Measurements from ENCODE around the gene CDC25B.
A peak's percentile ranks its signal among the peaks of the same experiment; 100 is the strongest.

Gene CDC25B

DNA sequence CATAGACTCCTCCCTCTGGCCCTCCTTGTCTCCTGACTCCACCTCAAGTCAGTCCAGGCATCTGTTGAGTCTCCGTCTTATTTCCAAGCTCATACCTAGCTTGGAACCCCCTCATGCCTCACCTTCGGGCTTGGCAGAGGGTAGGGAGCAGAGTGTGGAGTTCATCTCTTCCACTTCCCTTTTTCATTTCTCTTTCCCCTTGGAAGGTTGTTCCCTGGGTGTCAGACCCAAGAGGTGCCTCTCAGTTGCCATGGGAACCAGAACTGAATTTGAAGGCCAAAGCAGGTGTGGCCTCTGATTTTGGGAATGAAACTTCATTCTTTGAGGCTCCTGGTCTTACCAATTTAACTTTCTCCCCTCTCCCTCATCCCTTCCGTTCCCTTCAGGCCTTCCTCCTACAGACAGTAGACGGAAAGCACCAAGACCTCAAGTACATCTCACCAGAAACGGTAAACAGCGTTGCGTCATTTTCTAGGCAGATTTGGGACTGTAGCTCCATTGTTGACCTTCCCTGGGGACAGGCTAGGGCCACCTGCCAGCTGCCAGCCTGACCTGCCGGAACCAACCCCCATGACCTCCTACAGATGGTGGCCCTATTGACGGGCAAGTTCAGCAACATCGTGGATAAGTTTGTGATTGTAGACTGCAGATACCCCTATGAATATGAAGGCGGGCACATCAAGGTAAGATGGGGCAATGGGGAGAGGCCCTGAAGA, 6.6 kb downstream of the CDC25B start:
- peaks cover 27% of the 10 kb centered on the region for H3K36me3 Mint-ChIP-seq (ENCODE audit: low read depth)

GRCh38 chr20:3803289-3803688, 7.2 kb downstream of the CDC25B start:
- peaks cover 53% of the 10 kb centered on the region for H3K4me1 Mint-ChIP-seq
- no peak overlapping the region for H3K4me3 Mint-ChIP-seq
- TF ChIP-seq, protein P1, sequence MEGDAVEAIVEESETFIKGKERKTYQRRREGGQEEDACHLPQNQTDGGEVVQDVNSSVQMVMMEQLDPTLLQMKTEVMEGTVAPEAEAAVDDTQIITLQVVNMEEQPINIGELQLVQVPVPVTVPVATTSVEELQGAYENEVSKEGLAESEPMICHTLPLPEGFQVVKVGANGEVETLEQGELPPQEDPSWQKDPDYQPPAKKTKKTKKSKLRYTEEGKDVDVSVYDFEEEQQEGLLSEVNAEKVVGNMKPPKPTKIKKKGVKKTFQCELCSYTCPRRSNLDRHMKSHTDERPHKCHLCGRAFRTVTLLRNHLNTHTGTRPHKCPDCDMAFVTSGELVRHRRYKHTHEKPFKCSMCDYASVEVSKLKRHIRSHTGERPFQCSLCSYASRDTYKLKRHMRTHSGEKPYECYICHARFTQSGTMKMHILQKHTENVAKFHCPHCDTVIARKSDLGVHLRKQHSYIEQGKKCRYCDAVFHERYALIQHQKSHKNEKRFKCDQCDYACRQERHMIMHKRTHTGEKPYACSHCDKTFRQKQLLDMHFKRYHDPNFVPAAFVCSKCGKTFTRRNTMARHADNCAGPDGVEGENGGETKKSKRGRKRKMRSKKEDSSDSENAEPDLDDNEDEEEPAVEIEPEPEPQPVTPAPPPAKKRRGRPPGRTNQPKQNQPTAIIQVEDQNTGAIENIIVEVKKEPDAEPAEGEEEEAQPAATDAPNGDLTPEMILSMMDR (IDR thresholded peaks at IDR 0.05) = no peak
- H3K27me3 Mint-ChIP-seq (ENCODE audit: low read depth, poor library complexity) = peaks cover 3% of the 10 kb centered on the region
- DNase-seq = no peak
- peak overlapping the region; percentile 32 for H3K27ac Mint-ChIP-seq
- peaks cover 27% of the 10 kb centered on the region for H3K36me3 Mint-ChIP-seq (ENCODE audit: low read depth)
- no peaks in the 10 kb centered on the region for H3K9me3 Mint-ChIP-seq

More for the DNA sequence above, 6.6 kb downstream of the CDC25B start:
- peak overlapping the region; percentile 32 for H3K27ac Mint-ChIP-seq
- TF ChIP-seq, protein P1 (IDR thresholded peaks at IDR 0.05) = no peak
- H3K4me1 Mint-ChIP-seq = peaks cover 53% of the 10 kb centered on the region
- no peak for DNase-seq
- no peaks in the 10 kb centered on the region for H3K9me3 Mint-ChIP-seq
- peaks cover 5% of the 10 kb centered on the region for H3K27me3 Mint-ChIP-seq (ENCODE audit: low read depth, poor library complexity)
- H3K4me3 Mint-ChIP-seq = no peak overlapping the region

DNA sequence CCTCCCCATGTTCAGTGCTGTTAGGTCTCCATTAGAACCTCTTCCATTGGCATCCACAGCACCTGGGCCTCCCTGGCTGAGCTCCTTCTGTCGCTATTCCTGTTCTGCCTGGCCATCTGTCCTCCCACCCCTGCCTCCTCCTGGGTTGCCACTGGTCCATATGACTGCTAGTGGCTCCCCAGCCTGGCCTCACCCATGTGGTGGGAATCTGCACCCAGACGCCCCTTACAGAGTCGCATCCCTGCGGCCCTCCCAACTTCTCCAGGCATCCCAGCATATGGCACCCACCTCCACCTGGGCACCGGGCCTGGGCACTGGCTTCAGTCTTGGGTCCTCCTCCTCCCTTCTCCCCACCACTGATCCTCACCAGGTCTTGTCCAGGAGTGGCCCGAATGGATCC, 7.7 kb downstream of the CDC25B start:
- no peak for DNase-seq
- H3K4me3 Mint-ChIP-seq = no peak overlapping the region
- H3K27me3 Mint-ChIP-seq (ENCODE audit: low read depth, poor library complexity) = peaks cover 3% of the 10 kb centered on the region
- H3K9me3 Mint-ChIP-seq = no peaks in the 10 kb centered on the region
- H3K27ac Mint-ChIP-seq = no peak overlapping the region
- H3K4me1 Mint-ChIP-seq = peaks cover 47% of the 10 kb centered on the region
- TF ChIP-seq, protein P1 (IDR thresholded peaks at IDR 0.05) = no peak
- peaks cover 27% of the 10 kb centered on the region for H3K36me3 Mint-ChIP-seq (ENCODE audit: low read depth)

DNA sequence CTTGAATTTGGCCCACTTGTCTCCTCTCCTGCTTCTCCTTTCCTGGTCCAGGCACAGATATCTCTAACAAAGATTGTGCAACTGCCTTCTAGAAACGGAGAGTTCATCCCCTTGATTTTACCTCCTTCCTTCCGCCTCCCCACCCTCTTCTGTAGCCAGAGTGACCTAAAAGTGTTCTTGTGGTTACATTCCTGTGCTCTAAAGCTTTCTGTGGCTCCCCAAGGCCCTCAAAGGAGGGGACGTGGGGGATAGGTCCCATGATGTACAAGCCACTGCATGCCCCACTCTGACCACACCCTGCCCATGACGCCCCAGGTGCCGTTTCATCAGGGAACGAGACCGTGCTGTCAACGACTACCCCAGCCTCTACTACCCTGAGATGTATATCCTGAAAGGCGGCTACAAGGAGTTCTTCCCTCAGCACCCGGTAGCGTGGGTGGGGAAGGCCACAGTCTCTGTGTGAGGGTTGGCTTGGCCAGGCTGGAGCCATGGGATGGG, 8.2 kb downstream of the CDC25B start:
- Mint-ChIP-seq H3K36me3 (ENCODE audit: low read depth) (peaks cover 27% of the 10 kb centered on the region), H3K27me3 (ENCODE audit: low read depth, poor library complexity) (peaks cover 3% of the 10 kb centered on the region), H3K9me3 (no peaks in the 10 kb centered on the region), H3K4me1 (peaks cover 43% of the 10 kb centered on the region), H3K4me3 (no peak overlapping the region), H3K27ac (no peak overlapping the region)
- TF ChIP-seq, protein P1 (IDR thresholded peaks at IDR 0.05) = no peak
- DNase-seq = no peak

DNA sequence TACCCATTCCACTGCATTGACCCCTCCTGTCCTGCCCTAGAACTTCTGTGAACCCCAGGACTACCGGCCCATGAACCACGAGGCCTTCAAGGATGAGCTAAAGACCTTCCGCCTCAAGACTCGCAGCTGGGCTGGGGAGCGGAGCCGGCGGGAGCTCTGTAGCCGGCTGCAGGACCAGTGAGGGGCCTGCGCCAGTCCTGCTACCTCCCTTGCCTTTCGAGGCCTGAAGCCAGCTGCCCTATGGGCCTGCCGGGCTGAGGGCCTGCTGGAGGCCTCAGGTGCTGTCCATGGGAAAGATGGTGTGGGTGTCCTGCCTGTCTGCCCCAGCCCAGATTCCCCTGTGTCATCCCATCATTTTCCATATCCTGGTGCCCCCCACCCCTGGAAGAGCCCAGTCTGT, 8.7 kb downstream of the CDC25B start:
- Mint-ChIP-seq H3K27ac (peak overlapping the region; percentile 34), H3K4me3 (no peak overlapping the region), H3K4me1 (peaks cover 38% of the 10 kb centered on the region), H3K36me3 (ENCODE audit: low read depth) (peaks cover 27% of the 10 kb centered on the region), H3K9me3 (no peaks in the 10 kb centered on the region), H3K27me3 (ENCODE audit: low read depth, poor library complexity) (peaks cover 3% of the 10 kb centered on the region)
- DNase-seq = no peak
- TF ChIP-seq, protein P1 (IDR thresholded peaks at IDR 0.05) = no peak

DNA sequence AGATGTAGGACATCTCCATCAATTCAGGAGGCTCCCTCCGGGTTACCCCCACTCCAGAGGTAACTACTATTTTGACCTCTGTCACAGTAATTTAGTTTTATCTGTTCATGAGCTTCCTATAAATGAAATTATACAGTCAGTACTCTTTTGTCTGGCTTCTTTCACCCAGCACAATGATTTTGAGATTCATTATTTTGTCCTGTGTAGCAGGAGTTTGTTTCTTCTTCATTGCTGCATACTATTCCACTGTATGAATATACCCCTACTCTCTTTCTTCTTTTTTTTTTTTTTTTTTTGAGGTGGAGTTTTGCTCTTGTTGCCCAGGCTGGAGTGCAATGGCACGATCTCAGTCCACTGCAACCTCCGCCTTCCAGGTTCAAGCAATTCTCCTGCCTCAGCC, 12.4 kb downstream of the CDC25B start:
- H3K9me3 Mint-ChIP-seq = no peaks in the 10 kb centered on the region
- no peak overlapping the region for H3K27ac Mint-ChIP-seq
- TF ChIP-seq, protein P1 (IDR thresholded peaks at IDR 0.05) = no peak
- H3K4me1 Mint-ChIP-seq = peaks cover 31% of the 10 kb centered on the region
- H3K4me3 Mint-ChIP-seq = no peak overlapping the region
- peaks cover 9% of the 10 kb centered on the region for H3K27me3 Mint-ChIP-seq (ENCODE audit: low read depth, poor library complexity)
- DNase-seq = no peak
- peaks cover 16% of the 10 kb centered on the region for H3K36me3 Mint-ChIP-seq (ENCODE audit: low read depth)
